Thymus (tissue), 11 donors: ENCODE measurements around the gene BMPER. TPM values are rescaled to one million over a fixed set of nuclear protein-coding genes. Genes with fewer than 3 reads are reported as not detected.
"Not testable (repeated sequence)": the region's sequence is repeated elsewhere in the genome, so short reads cannot be mapped to it uniquely, and the experiment has no call there.

Source experiments
- DNase-seq, 9 donors: peaks; one replicate each; pipeline ENCODE4 v3.0.0-alpha.2; 2013; ENCODE audit warnings: low spot score in 9 of 9, low read depth in 6 of 9, missing footprints in 1 of 9
- H3K27ac ChIP-seq, 2 donors: one replicate each; pipeline ENCODE4 v1.5.1; 2013; ENCODE audit warnings: control low read depth in 1 of 2, low read depth in 1 of 2, low read length in 1 of 2, mild to moderate bottlenecking in 1 of 2, moderate library complexity in 1 of 2
- H3K27me3 ChIP-seq, 2 donors: one replicate each; pipeline ENCODE4 v1.5.1; 2013; ENCODE audit warnings: low read length in 1 of 2; ENCODE audit not compliant: control insufficient read depth in 2 of 2, insufficient read depth in 1 of 2
- H3K36me3 ChIP-seq, 2 donors: one replicate each; pipeline ENCODE4 v1.5.1; 2013; ENCODE audit warnings: low read length in 1 of 2, mild to moderate bottlenecking in 1 of 2, moderate library complexity in 1 of 2; ENCODE audit not compliant: control insufficient read depth in 2 of 2, insufficient read depth in 2 of 2
- H3K4me1 ChIP-seq, 2 donors: one replicate each; pipeline ENCODE4 v1.5.1; 2013; ENCODE audit warnings: low read length in 2 of 2; ENCODE audit not compliant: control insufficient read depth in 2 of 2, insufficient read depth in 2 of 2
- H3K4me3 ChIP-seq, 2 donors: one replicate each; pipeline ENCODE4 v1.5.1; 2013; ENCODE audit warnings: low read length in 2 of 2, control low read depth in 1 of 2, mild to moderate bottlenecking in 1 of 2
- H3K9me3 ChIP-seq, 2 donors: one replicate each; pipeline ENCODE4 v1.5.1; 2013; ENCODE audit warnings: low read length in 1 of 2, mild to moderate bottlenecking in 1 of 2; ENCODE audit not compliant: control insufficient read depth in 2 of 2, insufficient read depth in 1 of 2
- WGBS: extraction: QIAGEN DNeasy Blood & Tissue Kit; methylation state at CpG from one replicate; pipeline ENCODE4 v1.1.7; 2013; 5-methylcytosine and 5-hydroxymethylcytosine counted together
- polyA plus RNA-seq: library from polyadenylated mRNA; stranded (reverse); fragments of 200-250 nt; gene quantifications from one replicate; pipeline ENCODE4 v1.2.3, GENCODE V29; 2013
- total RNA-seq: library from RNA; stranded (reverse); fragments of 120-200 nt; gene quantifications from one replicate; pipeline ENCODE4 v1.2.4, GENCODE V29; 2013
- donor health status: healthy.

BMPER gene
- total and polyA plus RNA-seq, 2 donors, result 1.0 to 4.5 TPM

- no peaks in the 10 kb centered on the region for H3K36me3 ChIP-seq
- H3K4me1 ChIP-seq, result no peaks in the 10 kb centered on the region
- 93% methylated on average over 1 of the region's 1 CpG for WGBS
- no peaks in the 10 kb centered on the region for H3K27me3 ChIP-seq
- no peak overlapping the region for H3K4me3 ChIP-seq
- H3K9me3 ChIP-seq, result no peaks in the 10 kb centered on the region
- no peak for DNase-seq
- no peak overlapping the region for H3K27ac ChIP-seq
These were observed 260.1 kb downstream of the BMPER start for GRCh38 chr7:34165466-34165865.

DNA sequence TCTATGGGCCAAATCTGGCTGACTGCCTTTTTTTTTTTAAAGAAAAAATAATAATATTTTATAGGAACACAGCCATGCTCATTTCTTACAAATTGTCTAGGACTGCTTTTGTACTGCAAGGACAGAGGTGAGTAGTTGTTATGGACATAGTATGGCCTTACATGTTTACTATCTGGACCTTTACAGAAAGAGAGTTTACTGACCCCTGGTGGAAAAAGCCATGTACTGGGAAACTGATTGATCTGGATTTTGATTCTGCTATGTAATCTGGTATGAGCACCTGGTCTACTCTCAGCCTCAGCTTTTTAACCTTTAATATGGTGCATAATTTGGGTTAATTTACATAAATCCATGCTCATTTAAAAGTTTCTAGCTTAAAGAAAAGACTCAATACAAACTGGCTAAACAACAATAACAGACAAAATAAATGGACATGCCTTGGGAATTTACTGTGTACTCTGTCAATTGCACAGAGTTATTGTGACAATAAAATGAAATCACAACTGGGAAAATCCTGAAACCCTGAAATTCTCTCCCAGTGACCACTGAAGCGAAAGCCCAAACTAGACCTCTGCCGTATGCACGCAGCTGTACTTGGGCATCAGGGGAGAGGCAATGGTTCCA, 260.7 kb downstream of the BMPER start:
- H3K4me3 ChIP-seq, result no peak overlapping the region
- H3K4me1 ChIP-seq, result no peaks in the 10 kb centered on the region
- H3K27ac ChIP-seq, result no peak overlapping the region
- 97% methylated on average over 3 of the region's 3 CpGs for whole genome bisulfite sequencing
- H3K27me3 ChIP-seq, result no peaks in the 10 kb centered on the region
- H3K9me3 ChIP-seq, result no peaks in the 10 kb centered on the region
- no peaks in the 10 kb centered on the region for H3K36me3 ChIP-seq
- DNase-seq, result no peak

DNA sequence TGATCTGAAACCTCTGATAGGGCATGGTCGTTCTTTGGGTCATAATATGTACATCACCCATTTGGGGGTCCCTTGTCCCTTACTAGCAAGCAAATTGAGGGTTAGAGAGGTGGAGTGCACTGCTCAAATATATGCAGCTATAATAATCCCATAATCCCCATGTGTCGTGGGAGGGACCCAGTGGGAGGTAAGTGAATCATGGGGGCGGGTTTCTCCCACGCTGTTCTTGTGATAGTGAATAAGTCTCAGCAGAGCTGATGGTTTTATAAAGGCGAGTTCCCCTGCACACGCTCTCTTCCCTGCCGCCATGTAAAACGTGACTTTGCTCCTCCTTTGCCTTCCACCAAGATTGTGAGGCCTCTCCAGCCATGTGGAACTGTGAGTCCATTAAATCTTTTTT, 262.7 kb downstream of the BMPER start:
- DNase-seq, result no peak
- no peak overlapping the region for H3K27ac ChIP-seq
- 79% methylated on average over 8 of the region's 8 CpGs for WGBS
- no peaks in the 10 kb centered on the region for H3K27me3 ChIP-seq
- H3K4me3 ChIP-seq, result no peak overlapping the region
- no peaks in the 10 kb centered on the region for H3K36me3 ChIP-seq
- H3K4me1 ChIP-seq, result no peaks in the 10 kb centered on the region
- no peaks in the 10 kb centered on the region for H3K9me3 ChIP-seq

GRCh38 chr7:34174688-34175616, 269.6 kb downstream of the BMPER start:
- not testable (repeated sequence) for H3K36me3 ChIP-seq
- 83% methylated on average over 27 of the region's 32 CpGs for WGBS

GRCh38 chr7:34175837-34176236, 270.5 kb downstream of the BMPER start:
- no peak for DNase-seq
- no peaks in the 10 kb centered on the region for H3K36me3 ChIP-seq
- H3K9me3 ChIP-seq, result no peaks in the 10 kb centered on the region
- WGBS, result 76% methylated on average over 3 of the region's 3 CpGs
- H3K27ac ChIP-seq, result no peak overlapping the region
- no peaks in the 10 kb centered on the region for H3K4me1 ChIP-seq
- no peak overlapping the region for H3K4me3 ChIP-seq
- H3K27me3 ChIP-seq, result no peaks in the 10 kb centered on the region

More at GRCh38 chr7:34174688-34175616, 269.6 kb downstream of the BMPER start:
- not testable (repeated sequence) for H3K4me1 ChIP-seq, H3K27ac ChIP-seq, H3K4me3 ChIP-seq, DNase-seq, H3K27me3 ChIP-seq, H3K9me3 ChIP-seq

- H3K36me3 ChIP-seq, result no peaks in the 10 kb centered on the region
- DNase-seq, result no peak
- WGBS, result 93% methylated on average over 3 of the region's 3 CpGs
- no peak overlapping the region for H3K27ac ChIP-seq
- no peak overlapping the region for H3K4me3 ChIP-seq
- no peaks in the 10 kb centered on the region for H3K27me3 ChIP-seq
- peaks cover 0 to 5% of the 10 kb centered on the region in 2 donors for H3K9me3 ChIP-seq
- no peaks in the 10 kb centered on the region for H3K4me1 ChIP-seq
These were observed 272.1 kb downstream of the BMPER start for GRCh38 chr7:34177476-34177875.

DNA sequence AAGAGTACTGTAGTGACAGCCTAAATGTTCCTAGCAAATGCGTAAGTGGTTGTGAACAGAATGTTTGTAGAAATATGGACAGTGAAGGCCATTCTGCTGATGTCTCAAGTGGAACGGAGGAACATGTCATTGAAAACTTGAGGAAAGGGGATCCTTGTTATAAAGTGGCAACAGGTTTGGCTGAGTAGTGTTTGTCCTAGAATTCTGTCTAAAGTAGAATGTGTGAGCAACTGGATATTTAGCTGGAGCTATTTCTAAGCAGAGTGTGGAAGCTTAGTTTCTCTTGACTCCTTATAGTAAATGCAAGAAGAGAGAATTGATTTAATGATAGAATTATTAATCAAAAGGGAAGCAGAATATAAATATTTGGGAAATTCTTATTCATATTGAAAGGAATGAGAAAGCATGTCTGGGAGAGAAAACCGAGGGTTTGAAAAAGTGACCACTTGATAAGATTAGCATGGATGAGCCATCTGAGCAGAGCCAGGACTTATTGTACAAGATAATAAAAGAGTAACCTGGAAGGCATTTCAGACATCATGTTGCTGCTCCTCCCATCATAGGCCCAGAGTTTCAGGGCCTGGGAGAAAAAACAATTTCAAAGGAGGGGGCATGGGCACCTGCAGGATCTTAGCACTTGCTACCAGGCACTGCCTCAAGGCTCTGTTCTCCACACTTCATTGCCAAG, 276.1 kb downstream of the BMPER start:
- Histone ChIP-seq H3K4me3 (no peak overlapping the region), H3K27ac (no peak overlapping the region), H3K9me3 (peaks cover 0 to 5% of the 10 kb centered on the region in 2 donors), H3K27me3 (no peaks in the 10 kb centered on the region), H3K4me1 (no peaks in the 10 kb centered on the region), H3K36me3 (no peaks in the 10 kb centered on the region)
- DNase-seq, result no peak
- whole genome bisulfite sequencing, result 91% methylated on average over 3 of the region's 3 CpGs

- H3K27me3 ChIP-seq, result no peaks in the 10 kb centered on the region
- H3K36me3 ChIP-seq, result no peaks in the 10 kb centered on the region
- H3K27ac ChIP-seq, result no peak overlapping the region
- 37% methylated on average over 1 of the region's 1 CpG for WGBS
- peaks cover 0 to 5% of the 10 kb centered on the region in 2 donors for H3K9me3 ChIP-seq
- H3K4me3 ChIP-seq, result no peak overlapping the region
- no peaks in the 10 kb centered on the region for H3K4me1 ChIP-seq
- DNase-seq, result no peak
These were observed 279.1 kb downstream of the BMPER start for GRCh38 chr7:34184466-34184865.

DNA sequence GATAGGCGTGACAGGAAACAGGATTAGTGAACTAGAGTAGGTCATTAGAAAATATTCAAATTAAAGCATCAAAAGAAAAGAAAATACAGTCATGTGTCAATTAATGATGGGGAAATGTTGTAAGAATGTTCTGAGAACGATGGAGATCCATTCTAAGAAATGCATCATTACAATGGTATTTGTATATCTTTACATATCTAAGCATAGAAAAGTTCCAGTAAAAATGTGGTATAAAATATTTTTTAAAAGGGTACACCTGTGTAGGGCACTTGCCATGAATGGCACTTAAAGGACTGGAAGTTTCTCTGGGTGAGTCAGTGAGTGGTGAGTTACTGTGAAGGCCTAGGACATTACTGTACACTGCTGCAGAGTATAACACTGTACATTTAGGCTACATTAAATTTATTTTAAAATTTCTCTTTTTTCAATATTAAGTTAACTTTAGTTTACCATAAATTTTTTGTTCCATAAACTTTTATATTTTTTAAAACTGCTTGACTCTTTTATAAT, 282.5 kb downstream of the BMPER start:
- Histone ChIP-seq H3K4me1 (no peaks in the 10 kb centered on the region), H3K27ac (no peak overlapping the region), H3K36me3 (no peaks in the 10 kb centered on the region), H3K9me3 (peaks cover 1 to 7% of the 10 kb centered on the region in 2 donors), H3K4me3 (no peak overlapping the region), H3K27me3 (no peaks in the 10 kb centered on the region)
- 85% methylated on average over 2 of the region's 2 CpGs for WGBS
- DNase-seq, result no peak
